WTC11 (cell line): ENCODE data around the gene DMC1. TPM values are rescaled to one million over a fixed set of nuclear protein-coding genes. Genes with fewer than 3 reads are reported as not detected.

Experiments
- ATAC-seq: fragments of 200-7000 bp; cut with Tn5 transposase; 2 replicates; pipeline ENCODE4 v1.10.0; 2021; ENCODE audit warnings: mild to moderate bottlenecking, moderate library complexity
- CTCF ChIA-PET: fragments of 300-600 bp; sonication (Branson Sonifier 250); formaldehyde crosslinking; loops from one replicate; lab custom pipeline; 2021; ENCODE audit warnings: antibody characterized with exemption; lab: Charles Lee
- POLR2A ChIA-PET: fragments of 350-600 bp; sonication (Branson Sonifier 250); formaldehyde crosslinking; loops from one replicate; lab custom pipeline; 2021; ENCODE audit warnings: antibody characterized with exemption; lab: Charles Lee
- DNase-seq: peaks from one replicate; pipeline ENCODE4 v3.0.0; 2021; ENCODE audit warnings: low spot score
- H3K27ac Mint-ChIP-seq: 2 replicates; pipeline ENCODE4 v1.8.0; 2021; ENCODE audit warnings: mixed read lengths
- H3K27me3 Mint-ChIP-seq: 2 replicates; pipeline ENCODE4 v1.8.0; 2021; ENCODE audit warnings: low read depth, mild to moderate bottlenecking, moderate library complexity, mixed read lengths
- H3K36me3 Mint-ChIP-seq: 2 replicates; pipeline ENCODE4 v1.8.0; 2021; ENCODE audit warnings: mixed read lengths
- H3K4me1 Mint-ChIP-seq: 2 replicates; pipeline ENCODE4 v1.8.0; 2022; ENCODE audit warnings: mixed read lengths
- H3K4me3 Mint-ChIP-seq: 2 replicates; pipeline ENCODE4 v1.8.0; 2021; ENCODE audit warnings: mild to moderate bottlenecking, moderate library complexity, mixed read lengths
- H3K9me3 Mint-ChIP-seq: 2 replicates; pipeline ENCODE4 v1.8.0; 2021; ENCODE audit warnings: mixed read lengths
- ATF6 ChIP-seq: sonication (generic); formaldehyde crosslinking; IDR thresholded peaks from 2 replicates; pipeline ENCODE4 v1.8.1; 2023; ENCODE audit warnings: mild to moderate bottlenecking, missing genetic modification reagents
- ESRRA ChIP-seq: sonication (generic); formaldehyde crosslinking; IDR thresholded peaks from 2 replicates; pipeline ENCODE4 v1.8.1; 2022; ENCODE audit warnings: mild to moderate bottlenecking, missing genetic modification reagents, borderline replicate concordance
- GABPB1 ChIP-seq: sonication (generic); formaldehyde crosslinking; IDR thresholded peaks from 2 replicates; pipeline ENCODE4 v1.8.1; 2023; ENCODE audit warnings: mild to moderate bottlenecking, missing genetic modification reagents
- JUN ChIP-seq: sonication (generic); formaldehyde crosslinking; IDR thresholded peaks from 2 replicates; pipeline ENCODE4 v1.8.0; 2023; ENCODE audit warnings: mild to moderate bottlenecking, missing genetic modification reagents
- KAT7 ChIP-seq: sonication (generic); formaldehyde crosslinking; IDR thresholded peaks from 2 replicates; pipeline ENCODE4 v1.8.1; 2023; ENCODE audit warnings: missing genetic modification reagents, mild to moderate bottlenecking, borderline replicate concordance
- OVOL2 ChIP-seq: fragments of 250-450 bp; sonication (Bioruptor Pico); IDR thresholded peaks from 2 replicates; pipeline ENCODE4 v1.9.0; 2021; ENCODE audit warnings: mild to moderate bottlenecking, borderline replicate concordance
- SMAD3 ChIP-seq: sonication (generic); formaldehyde crosslinking; IDR thresholded peaks from 2 replicates; pipeline ENCODE4 v1.8.0; 2022; ENCODE audit warnings: missing genetic modification reagents, mild to moderate bottlenecking, borderline replicate concordance
- SMAD4 ChIP-seq: sonication (generic); formaldehyde crosslinking; IDR thresholded peaks from 2 replicates; pipeline ENCODE4 v1.8.0; 2022; ENCODE audit warnings: mild to moderate bottlenecking, missing genetic modification reagents
- SOX15 ChIP-seq: fragments of 250-450 bp; sonication (Bioruptor Pico); IDR thresholded peaks from 2 replicates; pipeline ENCODE4 v1.9.0; 2021; ENCODE audit warnings: mild to moderate bottlenecking
- TCF7 ChIP-seq: sonication (generic); formaldehyde crosslinking; IDR thresholded peaks from 2 replicates; pipeline ENCODE4 v1.8.0; 2022; ENCODE audit warnings: mild to moderate bottlenecking, low read depth, missing genetic modification reagents, moderate library complexity
- ZNF281 ChIP-seq: sonication (generic); formaldehyde crosslinking; IDR thresholded peaks from 2 replicates; pipeline ENCODE4 v1.8.0; 2023; ENCODE audit warnings: mild to moderate bottlenecking, missing genetic modification reagents
- ZNF396 ChIP-seq: fragments of 250-450 bp; sonication (Bioruptor Pico); IDR thresholded peaks from 2 replicates; pipeline ENCODE4 v1.8.0; 2021; ENCODE audit warnings: mild to moderate bottlenecking, moderate library complexity, borderline replicate concordance
- ZNF416 ChIP-seq: fragments of 250-450 bp; sonication (Bioruptor Pico); IDR thresholded peaks from 2 replicates; pipeline ENCODE4 v1.9.0; 2021; ENCODE audit warnings: mild to moderate bottlenecking, inconsistent platforms
- ZNF423 ChIP-seq: fragments of 250-450 bp; sonication (Bioruptor Pico); IDR thresholded peaks from 2 replicates; pipeline ENCODE4 v2.1.2; 2022; ENCODE audit warnings: mild to moderate bottlenecking, moderate library complexity
- ZNF512 ChIP-seq: sonication (generic); formaldehyde crosslinking; IDR thresholded peaks from 2 replicates; pipeline ENCODE4 v1.8.1; 2022; ENCODE audit warnings: missing genetic modification reagents, borderline replicate concordance
- total RNA-seq: library from RNA; stranded (reverse); gene quantifications from 3 replicates; pipeline ENCODE4 v1.2.3, GENCODE V29; 2021
- TF ChIP-seq, protein P1 (sequence below): fragments of 250-450 bp; sonication (Bioruptor Pico); conservative IDR thresholded peaks from 2 replicates; pipeline ENCODE4 v1.9.0; 2021; ENCODE audit warnings: mild to moderate bottlenecking
- TF ChIP-seq, protein P2 (sequence below): sonication (generic); formaldehyde crosslinking; IDR thresholded peaks from 2 replicates; pipeline ENCODE4 v1.8.0; 2022; ENCODE audit warnings: mild to moderate bottlenecking, missing genetic modification reagents
- TF ChIP-seq, protein P3 (sequence below): sonication (generic); formaldehyde crosslinking; IDR thresholded peaks from 2 replicates; pipeline ENCODE4 v1.8.1; 2022; ENCODE audit warnings: mild to moderate bottlenecking, moderate library complexity, missing genetic modification reagents
- TF ChIP-seq, protein P4 (sequence below): sonication (generic); formaldehyde crosslinking; IDR thresholded peaks from 2 replicates; pipeline ENCODE4 v1.8.1; 2022; ENCODE audit warnings: mild to moderate bottlenecking, missing genetic modification reagents, moderate library complexity, borderline replicate concordance
- TF ChIP-seq, protein P5 (sequence below): sonication (generic); formaldehyde crosslinking; IDR thresholded peaks from 2 replicates; pipeline ENCODE4 v1.8.1; 2023; ENCODE audit warnings: mild to moderate bottlenecking, moderate library complexity, missing genetic modification reagents

The DMC1 gene
- total RNA-seq, 1 experiment from 2014 or later: 4.3 TPM

- CTCF ChIA-PET: interaction anchor here (0.9 kb wide), 1 partner anchor 43 kb away, joined by 3 read pairs; no protein-coding TSS in a partner anchor
- TF ChIP-seq SMAD4 (CRISPR knock-in tag) (no peak), ZNF512 (CRISPR knock-in tag) (no peak), TCF7 (CRISPR knock-in tag) (no peak), ZNF396 (CRISPR knock-in tag) (no peak), SOX15 (CRISPR knock-in tag) (no peak), ZNF423 (no peak), ESRRA (CRISPR knock-in tag) (no peak), ZNF281 (no peak), ATF6 (CRISPR knock-in tag) (no peak), KAT7 (CRISPR knock-in tag) (no peak), SMAD3 (CRISPR knock-in tag) (no peak), JUN (CRISPR knock-in tag) (no peak), OVOL2 (CRISPR knock-in tag) (no peak), ZNF416 (no peak), GABPB1 (CRISPR knock-in tag) (no peak)
- TF ChIP-seq, protein P1, sequence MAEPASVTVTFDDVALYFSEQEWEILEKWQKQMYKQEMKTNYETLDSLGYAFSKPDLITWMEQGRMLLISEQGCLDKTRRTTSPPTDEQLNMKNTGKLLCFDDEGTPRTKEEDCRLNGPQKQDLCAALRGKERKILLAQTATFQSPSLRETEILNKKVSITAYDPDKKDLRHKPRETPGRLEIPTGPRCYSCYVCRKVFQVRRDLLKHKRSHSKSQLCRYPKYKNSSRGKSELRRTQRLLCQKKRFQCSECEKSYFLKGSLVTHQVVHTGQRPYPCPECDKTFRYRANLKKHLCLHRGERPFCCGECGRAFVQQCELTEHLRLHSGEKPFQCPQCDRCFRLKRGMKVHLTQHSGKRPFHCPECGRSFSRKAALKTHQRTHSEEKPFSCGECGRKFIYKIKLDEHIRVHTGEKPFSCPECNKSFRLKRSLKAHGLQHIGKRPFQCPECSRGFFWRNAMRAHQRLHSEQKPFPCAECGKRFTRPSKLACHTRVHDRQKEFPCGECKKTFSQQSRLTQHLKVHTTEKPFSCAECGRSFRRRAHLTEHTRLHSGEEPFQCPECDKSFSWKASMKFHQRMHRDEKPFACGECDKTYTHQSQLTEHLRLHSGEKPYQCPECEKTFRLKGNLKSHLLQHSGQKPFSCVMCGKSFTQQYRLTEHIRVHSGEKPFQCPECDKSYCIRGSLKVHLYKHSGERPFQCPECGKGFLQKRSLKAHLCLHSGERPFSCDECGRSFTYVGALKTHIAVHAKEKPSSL (CRISPR knock-in tag): no peak
- TF ChIP-seq, protein P2, sequence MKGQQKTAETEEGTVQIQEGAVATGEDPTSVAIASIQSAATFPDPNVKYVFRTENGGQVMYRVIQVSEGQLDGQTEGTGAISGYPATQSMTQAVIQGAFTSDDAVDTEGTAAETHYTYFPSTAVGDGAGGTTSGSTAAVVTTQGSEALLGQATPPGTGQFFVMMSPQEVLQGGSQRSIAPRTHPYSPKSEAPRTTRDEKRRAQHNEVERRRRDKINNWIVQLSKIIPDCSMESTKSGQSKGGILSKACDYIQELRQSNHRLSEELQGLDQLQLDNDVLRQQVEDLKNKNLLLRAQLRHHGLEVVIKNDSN (CRISPR knock-in tag): no peak
- TF ChIP-seq, protein P3, sequence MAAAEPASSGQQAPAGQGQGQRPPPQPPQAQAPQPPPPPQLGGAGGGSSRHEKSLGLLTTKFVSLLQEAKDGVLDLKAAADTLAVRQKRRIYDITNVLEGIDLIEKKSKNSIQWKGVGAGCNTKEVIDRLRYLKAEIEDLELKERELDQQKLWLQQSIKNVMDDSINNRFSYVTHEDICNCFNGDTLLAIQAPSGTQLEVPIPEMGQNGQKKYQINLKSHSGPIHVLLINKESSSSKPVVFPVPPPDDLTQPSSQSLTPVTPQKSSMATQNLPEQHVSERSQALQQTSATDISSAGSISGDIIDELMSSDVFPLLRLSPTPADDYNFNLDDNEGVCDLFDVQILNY (CRISPR knock-in tag): no peak
- TF ChIP-seq, protein P4, sequence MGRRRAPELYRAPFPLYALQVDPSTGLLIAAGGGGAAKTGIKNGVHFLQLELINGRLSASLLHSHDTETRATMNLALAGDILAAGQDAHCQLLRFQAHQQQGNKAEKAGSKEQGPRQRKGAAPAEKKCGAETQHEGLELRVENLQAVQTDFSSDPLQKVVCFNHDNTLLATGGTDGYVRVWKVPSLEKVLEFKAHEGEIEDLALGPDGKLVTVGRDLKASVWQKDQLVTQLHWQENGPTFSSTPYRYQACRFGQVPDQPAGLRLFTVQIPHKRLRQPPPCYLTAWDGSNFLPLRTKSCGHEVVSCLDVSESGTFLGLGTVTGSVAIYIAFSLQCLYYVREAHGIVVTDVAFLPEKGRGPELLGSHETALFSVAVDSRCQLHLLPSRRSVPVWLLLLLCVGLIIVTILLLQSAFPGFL (CRISPR knock-in tag): no peak
- TF ChIP-seq, protein P5, sequence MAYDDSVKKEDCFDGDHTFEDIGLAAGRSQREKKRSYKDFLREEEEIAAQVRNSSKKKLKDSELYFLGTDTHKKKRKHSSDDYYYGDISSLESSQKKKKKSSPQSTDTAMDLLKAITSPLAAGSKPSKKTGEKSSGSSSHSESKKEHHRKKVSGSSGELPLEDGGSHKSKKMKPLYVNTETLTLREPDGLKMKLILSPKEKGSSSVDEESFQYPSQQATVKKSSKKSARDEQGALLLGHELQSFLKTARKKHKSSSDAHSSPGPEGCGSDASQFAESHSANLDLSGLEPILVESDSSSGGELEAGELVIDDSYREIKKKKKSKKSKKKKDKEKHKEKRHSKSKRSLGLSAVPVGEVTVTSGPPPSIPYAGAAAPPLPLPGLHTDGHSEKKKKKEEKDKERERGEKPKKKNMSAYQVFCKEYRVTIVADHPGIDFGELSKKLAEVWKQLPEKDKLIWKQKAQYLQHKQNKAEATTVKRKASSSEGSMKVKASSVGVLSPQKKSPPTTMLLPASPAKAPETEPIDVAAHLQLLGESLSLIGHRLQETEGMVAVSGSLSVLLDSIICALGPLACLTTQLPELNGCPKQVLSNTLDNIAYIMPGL: no peak
- TF ChIP-seq, all 79 proteins: peak for 0
- Mint-ChIP-seq H3K27me3 (no peaks in the 10 kb centered on the region), H3K27ac (no peak overlapping the region), H3K4me1 (peaks cover 16% of the 10 kb centered on the region), H3K9me3 (no peaks in the 10 kb centered on the region), H3K4me3 (no peak overlapping the region), H3K36me3 (no peaks in the 10 kb centered on the region)
- POLR2A ChIA-PET: interaction anchor here (0.6 kb wide), 1 partner anchor 33 kb away, joined by 5 read pairs; no protein-coding TSS in a partner anchor
- DNase-seq: no peak
- no peak for ATAC-seq
Measured at GRCh38 chr22:38564669-38565068, 5.3 kb downstream of the DMC1 start.
